Measurements from ENCODE around the gene GINS3. TPM values are rescaled to one million over a fixed set of nuclear protein-coding genes. Genes with fewer than 3 reads are reported as not detected.
A peak's percentile ranks its signal among the peaks of the same experiment; 100 is the strongest.

GINS3 gene
- total RNA-seq, 1 donor from 2014 or later = 1.9 TPM

DNA sequence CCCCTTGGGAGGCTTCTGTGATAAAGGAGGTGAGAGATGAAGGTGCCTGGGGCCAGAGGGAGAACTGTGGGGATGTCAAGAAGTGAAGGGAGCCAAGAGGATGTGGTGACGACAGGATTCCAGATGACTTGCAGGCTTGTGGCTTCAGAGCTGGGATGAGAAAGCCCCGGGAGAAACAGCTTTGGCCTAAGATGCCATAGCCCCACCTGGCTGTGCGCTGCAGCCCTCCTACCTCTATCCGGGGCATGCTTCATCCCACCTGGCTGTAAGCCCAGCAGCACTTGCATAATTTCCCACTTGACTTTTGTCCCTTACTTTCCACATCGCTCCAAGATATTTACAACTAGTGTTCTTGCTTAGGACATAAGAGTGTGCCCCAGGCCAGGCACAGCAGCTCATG, 29.3 kb downstream of the GINS3 start:
- peak; percentile 68 for ATAC-seq
- DNase-seq (ENCODE audit: low spot score) = peak; percentile 76

DNA sequence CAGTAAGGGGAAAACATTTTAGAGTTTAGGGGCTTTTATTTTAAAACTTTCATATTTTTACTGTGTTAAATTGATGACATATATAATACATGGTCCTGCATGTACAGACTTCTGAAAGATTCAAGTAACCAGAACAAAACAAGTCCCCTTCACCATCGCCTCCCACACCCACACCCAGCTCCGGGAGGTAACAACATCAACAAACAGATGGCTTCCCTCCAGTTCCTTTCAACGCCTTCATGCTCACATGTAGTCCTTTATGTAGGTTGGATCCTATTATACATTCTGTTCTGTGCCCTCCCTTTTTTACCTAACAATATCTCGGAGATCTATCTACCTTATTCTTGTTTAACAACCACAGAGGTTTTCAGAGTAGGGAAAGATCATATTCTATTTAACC, 30.5 kb downstream of the GINS3 start:
- DNase-seq (ENCODE audit: low spot score) (no peak), ATAC-seq (no peak)

DNA sequence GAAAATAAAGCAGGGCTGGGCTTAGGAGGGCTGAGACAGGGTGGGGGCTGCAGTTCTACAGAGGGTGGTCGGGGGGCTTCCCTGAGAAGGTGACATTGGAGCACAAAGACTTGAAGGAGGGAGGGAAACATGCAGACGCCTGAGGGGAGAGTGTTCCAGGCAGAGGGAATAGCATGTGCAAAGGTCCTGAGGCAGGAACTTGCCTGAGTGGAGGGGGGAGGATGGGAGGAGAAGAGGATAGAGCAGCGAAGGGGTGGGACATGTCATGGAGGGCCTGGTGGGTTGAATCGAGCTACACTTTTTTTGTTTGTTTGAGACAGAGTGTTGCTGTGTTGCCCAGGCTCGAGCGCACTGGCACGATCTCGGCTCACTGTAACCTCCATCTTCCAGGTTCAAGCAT, 33.0 kb downstream of the GINS3 start:
- ATAC-seq = no peak
- DNase-seq (ENCODE audit: low spot score) = no peak

DNA sequence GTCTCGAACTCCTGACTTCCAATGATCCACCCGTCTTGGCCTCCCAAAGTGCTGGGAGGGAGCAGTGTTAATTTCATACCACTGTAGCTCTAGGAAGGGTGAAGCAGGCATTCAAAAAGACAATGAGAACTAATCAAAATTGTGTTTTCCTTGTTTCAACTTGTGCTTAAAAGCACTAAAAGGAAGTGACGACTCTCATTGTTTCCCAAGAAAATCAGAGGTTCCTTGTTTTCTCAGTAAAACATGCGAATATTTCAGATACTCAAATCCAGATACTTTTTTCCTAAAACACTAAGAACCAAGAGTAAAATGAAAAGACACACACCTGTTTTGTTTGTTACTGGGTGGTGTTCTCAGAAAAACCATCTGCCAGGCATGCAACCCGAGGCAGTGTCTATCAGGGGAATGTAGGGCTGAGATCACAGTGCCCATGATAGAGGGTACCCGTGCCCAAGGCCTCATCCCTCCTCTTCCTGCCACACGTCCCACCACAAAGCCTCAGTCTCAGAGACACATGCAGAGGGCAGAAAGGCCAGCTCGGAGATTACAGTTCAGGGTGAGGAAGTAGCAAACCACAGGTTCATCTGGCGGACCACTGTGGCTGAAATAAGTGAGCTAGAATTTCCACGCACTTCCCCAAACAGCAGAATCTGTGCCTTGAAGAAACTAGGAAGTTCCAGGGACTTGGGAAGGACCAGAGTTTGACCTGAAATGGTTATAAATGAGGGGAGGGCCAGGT, 33.7 kb downstream of the GINS3 start:
- no peak for DNase-seq (ENCODE audit: low spot score)
- peak; percentile 35 for ATAC-seq

DNA sequence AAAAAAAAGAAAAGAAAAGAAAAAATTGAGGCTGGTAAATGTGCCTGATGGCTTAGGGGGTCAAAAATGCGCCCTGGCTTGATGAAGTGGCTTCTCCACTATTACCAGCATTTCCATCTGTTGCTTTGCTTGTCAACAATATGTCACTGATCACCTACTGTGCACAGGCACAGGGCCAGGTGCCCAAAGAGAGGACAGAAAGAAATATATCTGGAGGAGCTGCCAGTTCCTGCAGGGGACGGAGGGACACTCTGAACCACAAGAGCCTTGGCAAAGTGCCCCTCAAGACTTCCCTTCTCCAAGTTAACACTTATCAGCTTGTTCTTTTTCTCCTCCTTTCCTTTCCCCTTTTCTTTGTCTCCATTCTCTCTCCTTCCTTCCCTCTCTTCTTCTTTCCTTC, 34.7 kb downstream of the GINS3 start:
- ATAC-seq = no peak
- DNase-seq (ENCODE audit: low spot score) = no peak

DNA sequence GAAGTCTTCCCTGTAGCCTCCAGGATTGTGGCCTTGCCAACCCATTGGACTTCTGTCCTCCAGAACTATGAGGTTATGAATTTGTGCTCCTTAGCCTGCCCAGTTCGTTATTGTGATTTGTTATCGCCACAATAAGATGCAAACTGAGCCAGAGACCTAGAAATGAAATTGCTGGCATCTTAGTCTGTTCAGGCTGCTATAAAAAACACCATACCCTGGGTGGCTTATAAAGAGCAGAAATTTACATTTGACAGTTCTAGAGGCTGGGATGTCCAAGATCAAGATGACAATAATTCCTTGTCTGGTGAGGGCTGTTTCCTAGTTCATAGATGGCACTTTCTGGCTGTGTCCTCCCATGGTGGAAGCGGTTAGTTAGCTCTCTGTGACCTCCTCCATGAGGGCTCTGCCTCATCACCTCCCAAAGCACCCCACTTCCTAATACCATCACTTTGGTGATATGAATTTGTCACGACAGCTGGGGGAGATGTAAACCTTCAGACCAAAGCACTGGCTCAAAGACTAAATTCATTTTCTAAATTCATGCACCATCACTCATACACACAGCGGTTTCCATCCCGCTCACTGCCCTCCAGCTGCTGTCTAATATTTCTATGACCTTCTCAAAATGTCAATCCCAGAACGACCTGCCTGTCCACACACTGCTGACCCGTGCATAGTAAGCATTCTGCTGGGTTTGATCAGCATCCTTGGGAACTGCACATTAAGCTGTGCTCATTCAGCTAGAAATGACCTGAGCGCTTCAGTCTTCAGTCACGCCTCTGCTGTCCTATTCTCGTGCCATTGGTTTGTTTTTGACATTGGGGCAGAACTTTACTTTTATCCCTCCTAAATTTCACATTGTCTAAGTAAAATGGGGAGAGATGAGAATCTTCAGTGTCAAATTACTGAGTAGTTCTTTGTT, 36.6 kb downstream of the GINS3 start:
- no peak for DNase-seq (ENCODE audit: low spot score)
- ATAC-seq = no peak

DNA sequence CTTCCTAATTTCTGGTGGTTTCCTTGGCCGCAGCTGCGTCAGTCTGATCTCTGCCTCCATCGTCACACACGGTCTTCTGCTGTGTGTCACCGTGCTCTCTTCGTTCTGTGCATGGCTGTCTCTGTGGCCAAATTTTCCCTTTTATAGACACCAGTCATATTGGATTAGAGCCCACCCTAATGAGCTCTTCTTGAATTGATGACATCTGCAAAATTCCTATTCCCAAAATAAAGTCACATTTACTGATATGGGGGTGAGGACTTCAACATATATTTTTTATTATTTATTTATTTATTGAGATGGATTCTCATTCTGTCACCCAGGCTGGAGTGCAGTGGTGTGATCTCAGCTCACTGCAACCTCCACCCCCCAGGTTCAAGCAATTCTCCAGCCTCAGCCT, 38.4 kb downstream of the GINS3 start:
- ATAC-seq = no peak

DNA sequence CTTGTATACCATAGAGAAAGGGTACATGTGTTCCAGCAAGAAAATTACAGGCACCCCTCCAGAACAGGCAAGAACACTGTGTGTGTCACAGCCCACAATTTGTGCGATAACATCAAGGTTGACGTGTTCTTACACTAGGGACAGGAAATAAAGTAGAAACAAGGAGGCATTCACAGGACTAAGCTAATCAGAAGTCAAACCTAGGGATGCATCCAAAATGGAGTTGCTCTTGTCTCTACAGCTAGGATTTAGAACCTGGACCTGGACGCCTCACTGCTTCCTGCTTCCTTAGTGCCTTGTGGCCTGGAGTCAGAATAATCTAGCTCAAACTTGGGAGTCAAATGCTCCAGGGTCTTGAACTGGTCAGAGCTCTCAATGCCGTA, 41.3 kb downstream of the GINS3 start:
- DNase-seq (ENCODE audit: low spot score) = no peak
- no peak for ATAC-seq

More for the DNA sequence above, 38.4 kb downstream of the GINS3 start:
- DNase-seq (ENCODE audit: low spot score) = no peak

DNA sequence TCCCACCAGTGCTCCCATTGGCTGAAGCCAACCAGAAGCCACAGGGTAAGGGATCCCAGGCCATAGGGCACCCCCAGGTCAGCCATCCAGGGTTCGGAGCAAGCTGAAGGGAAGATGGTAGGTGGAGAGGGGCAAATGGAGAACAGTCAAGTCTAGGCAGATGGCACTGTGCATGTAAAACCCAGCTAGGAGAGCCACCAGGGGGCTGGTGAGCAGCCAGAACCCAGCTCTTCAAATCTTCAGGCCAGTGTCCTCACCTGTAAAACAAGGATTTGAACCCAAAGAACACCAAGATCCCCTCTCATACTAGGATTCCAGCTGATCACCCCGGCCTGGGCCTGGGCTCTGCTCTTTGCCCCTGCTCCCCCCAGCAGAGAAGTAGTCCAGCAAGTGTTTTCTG, 43.5 kb downstream of the GINS3 start:
- ATAC-seq = no peak
- no peak for DNase-seq (ENCODE audit: low spot score)

DNA sequence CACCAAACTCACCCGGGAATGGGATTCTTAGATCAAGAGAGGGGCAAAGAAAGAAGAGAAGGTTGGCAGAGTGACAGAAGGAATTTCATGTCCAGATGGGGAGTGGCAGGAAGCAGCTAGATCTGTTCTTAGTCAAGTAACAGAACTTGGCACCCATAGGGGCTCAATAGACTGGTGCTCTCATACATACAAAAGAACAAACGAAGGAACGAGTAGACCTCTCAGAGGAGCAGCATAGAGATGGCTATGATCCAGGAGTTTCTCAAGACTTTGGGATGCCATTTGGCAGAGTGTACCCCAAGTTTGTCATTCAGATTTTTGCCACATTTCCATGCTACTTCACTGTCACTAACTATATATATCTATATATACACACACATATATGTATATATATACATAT, 47.9 kb downstream of the GINS3 start:
- ATAC-seq (no peak), DNase-seq (ENCODE audit: low spot score) (no peak)

DNA sequence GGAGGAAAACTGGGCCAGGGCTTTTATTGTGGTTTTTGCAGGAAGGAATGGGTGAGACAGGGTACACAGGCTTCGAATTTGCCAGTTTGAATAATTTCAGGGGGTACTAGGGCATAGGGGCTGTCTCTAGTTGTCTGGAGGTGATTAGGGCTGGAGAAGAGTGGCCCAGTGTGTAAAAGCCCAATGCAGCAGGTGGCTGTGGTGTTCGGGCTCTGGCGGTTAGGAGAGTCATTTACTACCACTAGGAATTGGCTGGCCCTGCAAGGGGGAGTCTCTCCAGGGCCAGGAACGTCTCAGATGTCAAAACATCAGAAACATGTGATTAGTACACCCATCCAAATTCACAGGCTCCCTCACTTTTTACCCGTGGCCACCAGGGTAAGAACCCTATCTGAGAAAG, 50.3 kb downstream of the GINS3 start:
- ATAC-seq = no peak
- DNase-seq (ENCODE audit: low spot score) = no peak

DNA sequence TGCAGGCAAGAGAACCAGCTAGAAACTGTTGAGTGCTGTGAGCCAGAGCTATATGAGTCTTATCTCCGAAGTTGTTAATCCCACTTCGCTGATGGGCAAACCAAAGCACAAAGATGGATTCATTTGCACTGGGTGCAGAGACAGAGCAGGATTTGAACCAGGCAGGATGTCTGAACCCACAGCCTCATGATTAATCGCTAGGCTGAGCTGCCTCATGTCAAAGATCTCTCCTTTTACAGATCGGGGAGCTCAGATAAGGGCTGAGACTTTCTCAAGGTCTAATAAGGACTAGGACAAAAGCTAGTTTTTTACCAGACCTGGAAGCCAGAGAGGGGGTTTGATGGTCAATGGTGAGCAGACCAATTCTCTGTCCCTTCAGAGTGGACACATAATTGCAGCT, 51.5 kb downstream of the GINS3 start:
- ATAC-seq (no peak), DNase-seq (ENCODE audit: low spot score) (no peak)

DNA sequence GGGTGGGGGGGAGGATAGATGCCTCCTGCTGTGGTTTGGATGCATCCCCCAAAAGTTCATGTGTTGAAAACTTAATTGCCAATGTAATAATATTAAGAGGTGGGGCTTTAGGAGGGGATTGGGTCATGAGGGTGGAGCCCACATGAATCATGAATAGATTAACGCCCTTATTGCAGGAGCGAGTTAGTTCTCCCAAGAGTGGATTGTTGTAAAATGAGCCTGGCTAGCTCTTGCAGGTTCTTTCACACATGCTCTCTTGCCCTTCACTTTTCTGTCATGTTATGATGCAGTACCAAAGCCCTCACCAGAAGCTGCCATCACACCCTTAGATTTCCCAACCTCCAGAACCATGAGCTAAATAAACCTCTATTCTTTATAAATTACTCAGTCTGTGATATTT, 52.0 kb downstream of the GINS3 start:
- no peak for ATAC-seq

DNA sequence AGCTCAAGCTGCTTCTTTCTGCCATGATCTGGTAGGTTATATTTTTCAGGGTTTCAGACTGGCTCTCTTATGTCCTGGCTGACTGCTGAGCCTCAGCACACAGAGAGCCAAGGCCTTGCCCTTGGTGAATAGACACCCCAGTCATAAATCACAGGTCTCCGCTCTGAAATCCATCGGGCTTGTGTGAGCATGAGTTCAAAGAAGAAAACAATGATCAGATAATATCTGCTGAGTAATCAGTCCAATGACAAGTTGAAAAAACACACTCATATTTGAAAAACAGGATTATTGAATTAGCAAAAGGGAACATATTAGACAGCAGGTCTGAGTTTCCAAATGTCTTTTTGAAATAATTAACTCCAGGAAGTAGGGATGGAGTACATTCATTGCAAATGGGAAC, 56.6 kb downstream of the GINS3 start:
- no peak for DNase-seq (ENCODE audit: low spot score)

More for the DNA sequence above, 52.0 kb downstream of the GINS3 start:
- DNase-seq (ENCODE audit: low spot score) = no peak

DNA sequence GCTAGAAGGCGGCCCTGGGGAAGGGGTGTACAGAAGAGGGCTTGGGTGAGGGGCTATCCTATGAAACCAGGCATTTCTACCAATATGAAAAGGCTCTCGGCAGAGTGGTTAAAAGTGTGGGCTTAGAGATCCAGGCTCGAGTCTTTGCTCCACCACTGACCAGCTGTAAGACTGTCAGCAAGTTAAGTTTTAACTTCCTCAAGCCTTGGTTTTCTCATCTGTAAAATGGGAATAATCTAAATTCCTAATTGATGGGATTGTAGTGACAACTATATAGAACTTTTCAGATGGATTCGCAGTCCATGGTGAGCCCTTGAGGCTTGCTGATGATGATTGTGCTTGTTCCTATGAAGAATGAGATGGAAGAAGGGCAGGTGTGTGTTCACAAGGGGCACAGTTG, 57.0 kb downstream of the GINS3 start:
- ATAC-seq (no peak), DNase-seq (ENCODE audit: low spot score) (no peak)

More for the DNA sequence above, 56.6 kb downstream of the GINS3 start:
- no peak for ATAC-seq

DNA sequence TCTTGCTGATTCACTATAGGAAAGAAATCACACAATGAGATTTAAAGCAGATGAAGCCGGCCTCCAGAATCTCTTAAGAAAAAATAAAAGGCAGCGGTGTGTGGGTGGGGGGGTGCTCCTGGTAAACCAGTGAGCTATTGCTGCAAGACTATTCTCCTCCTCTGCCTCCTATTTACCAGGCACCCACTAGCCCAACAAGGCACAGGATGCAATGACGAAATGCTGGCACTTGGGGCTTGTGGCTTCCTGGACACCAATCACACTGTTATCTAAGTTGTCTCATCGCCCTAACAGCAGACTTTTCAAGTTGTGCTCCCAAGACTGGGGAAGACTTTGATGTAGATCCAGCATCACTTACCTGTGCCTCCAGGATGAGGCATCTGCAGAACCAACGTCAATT, 57.5 kb downstream of the GINS3 start:
- ATAC-seq (no peak), DNase-seq (ENCODE audit: low spot score) (no peak)

DNA sequence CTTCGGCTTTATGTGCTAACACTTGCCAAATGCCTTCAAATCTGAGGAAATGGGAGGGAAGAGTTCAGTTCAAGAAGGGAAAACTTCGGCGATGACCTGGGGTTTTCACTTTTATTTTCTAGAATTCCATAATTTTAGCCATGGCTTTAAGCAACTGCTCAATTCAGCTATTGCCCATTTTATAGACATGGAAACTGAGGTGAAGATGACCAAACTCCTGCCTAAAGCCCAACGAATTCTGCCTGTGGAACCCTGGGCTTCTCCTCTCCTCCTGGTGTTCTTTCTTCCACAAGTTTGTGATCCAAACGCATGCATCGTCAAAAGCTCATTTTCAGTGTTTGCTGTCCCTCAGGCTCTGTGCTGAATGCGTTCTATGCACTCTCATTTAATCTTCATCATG, 58.3 kb downstream of the GINS3 start:
- ATAC-seq (no peak), DNase-seq (ENCODE audit: low spot score) (no peak)

DNA sequence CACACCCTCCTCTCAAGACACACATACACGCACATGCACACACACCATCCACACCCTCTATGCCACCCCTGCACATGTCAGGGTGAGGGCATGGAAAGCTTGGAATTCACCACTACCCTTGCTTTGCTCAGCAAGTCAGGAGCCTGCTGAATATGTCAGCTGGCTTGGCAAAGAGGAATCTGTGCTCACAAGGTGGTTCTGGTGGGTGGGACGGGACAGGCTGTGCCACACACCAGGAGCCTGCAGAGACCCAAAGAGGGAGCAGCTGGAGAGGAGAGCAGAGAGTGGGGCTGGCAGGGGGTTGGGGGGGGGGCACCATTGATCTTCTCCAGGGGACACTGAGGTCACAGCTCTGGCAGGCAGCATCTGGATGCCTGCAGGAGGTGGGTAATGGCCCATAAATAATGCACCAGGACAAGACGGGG, 59.0 kb downstream of the GINS3 start:
- DNase-seq (ENCODE audit: low spot score) (no peak), ATAC-seq (no peak)

DNA sequence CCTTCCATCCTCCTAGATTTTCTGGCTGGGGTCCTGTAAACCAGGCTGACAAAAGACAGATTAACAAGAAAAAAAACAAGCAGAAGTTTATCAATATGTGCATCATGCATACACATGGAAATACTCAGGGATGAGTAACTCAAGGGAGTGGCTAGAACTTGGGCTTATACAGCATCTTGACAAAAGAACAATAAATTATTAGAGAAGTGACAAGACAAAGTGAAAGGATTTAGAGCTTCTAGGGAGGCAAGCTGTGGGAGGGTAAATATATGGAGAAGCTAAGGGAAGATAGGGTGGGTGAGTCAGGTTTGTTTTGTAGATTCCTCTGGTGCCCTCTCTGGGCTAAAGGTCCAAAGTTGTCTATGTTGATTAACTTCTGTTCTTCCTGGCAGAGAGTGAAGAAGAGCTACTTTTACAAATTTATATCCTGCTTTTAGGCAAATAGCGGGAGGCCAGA, 59.7 kb downstream of the GINS3 start:
- DNase-seq (ENCODE audit: low spot score) (no peak), ATAC-seq (peak; percentile 35)

DNA sequence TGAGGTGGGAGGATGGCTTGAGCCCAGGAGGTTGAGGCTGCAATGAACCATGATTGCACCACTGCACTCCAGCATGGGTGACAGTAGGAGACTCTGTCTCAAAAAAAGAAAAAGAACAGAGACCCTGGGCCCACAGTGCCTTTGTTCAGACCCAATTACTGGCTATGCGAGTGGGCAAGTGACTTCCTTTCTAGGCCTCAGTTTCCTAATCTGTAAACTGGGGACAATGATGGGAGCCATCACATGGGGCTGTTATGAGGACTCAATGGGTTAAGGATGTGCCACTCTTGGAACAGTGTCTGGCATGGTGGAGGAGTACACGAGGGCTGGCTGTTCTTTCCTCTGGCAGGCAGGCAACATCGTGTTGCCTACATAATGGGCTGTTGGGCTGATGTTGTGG, 60.4 kb downstream of the GINS3 start:
- DNase-seq (ENCODE audit: low spot score) (no peak), ATAC-seq (no peak)

DNA sequence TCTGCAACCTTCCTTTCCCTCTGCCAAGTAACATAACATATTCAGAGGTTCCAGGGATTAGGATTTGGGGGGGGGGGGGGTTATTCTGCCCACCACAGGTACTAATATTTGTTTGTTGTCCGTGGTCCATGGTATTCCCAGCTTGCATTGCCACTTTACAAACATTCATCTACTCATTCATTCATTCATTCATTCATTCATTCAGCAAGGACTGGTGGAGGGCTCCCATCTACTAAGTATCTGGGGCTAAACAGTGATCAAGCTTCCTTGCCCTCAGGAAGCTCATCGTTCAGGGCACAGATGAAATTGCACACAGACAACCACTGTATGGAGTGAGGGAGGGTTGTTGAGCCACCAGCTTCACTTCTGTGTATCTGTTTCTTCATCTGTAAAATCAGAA, 61.9 kb downstream of the GINS3 start:
- ATAC-seq = no peak
- no peak for DNase-seq (ENCODE audit: low spot score)

DNA sequence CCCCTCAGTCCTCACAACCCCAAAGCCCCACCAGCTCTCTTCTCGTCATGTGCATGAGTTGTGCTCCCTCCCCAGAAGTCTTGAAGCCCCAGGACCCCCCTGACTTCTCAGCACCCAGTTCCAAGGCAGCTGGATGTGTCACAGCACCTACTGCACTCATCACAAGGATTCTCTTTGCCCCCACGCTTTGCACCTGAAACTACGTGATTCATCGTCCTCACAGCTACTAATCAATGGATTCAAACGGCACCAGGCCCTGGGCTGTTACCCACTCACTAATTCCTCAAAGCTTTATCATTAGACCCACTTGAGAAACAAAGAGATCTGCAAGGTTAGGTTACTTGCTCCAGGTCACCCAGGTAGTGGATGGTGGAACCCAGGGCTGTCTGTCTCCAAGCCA, 62.6 kb downstream of the GINS3 start:
- ATAC-seq = no peak
- DNase-seq (ENCODE audit: low spot score) = no peak
